ENCODE results near the gene VAC14.
A peak's percentile ranks its signal among the peaks of the same experiment; 100 is the strongest.

VAC14 gene

DNA sequence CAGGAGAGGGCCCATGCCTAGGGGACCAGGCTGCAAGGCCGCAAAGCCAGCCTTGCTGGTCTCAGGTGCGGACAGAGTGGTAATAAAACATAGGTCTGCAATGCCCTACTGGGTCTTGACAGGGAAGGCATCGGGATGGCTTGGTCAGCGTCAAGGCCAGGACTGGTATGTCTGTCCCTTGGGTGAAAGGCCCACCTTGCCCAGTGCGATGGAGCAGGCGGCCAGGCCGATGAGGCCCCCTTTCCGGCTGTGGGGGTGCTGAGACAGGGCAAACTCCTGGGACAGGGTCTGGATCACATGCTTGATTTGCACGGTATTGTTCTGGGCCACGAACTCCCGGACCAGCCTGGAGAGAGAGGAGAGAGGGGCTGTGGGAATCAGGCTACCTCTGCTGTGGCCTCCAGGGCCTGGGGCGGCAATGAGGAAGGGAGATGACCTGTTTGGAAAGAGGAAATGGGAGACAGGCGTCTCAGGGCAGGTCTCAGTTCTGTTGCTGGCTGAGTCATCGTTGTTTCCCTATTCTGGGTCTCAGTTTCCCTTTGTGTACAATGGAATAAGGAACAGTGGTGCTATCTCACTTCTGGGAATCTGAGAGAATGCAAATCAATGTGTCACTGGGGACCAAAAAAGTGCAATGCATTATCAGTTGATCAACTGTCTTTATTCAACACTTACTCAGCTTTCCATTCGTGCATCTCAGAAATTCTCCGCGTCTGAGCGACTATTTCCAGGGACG, 14.8 kb downstream of the VAC14 start:
- DNase-seq (ENCODE audit: low read depth in 2 of 2) = no peak

GRCh38 chr16:70784692-70785555, 16.0 kb downstream of the VAC14 start:
- no peak for DNase-seq (ENCODE audit: low read depth in 2 of 2)

DNA sequence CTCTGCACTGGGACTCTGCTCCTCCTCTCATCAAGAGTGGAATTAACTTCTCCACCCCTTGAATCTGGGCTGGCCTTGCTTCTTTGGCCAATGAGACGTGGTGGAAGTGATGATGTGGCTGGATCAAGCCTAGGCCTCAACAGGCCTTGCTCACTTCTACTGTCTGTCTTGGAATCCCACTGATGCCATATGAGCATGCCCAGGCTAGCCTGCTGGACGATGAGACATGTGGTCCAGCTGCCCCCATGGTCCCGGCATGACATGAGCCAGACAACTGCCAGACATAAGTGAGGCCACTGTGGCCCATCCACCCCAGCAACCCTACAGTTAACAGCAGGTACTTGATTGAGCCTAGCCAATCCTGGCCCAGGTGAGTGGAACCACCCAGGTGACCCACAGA, 18.7 kb downstream of the VAC14 start:
- no peak for DNase-seq (ENCODE audit: low read depth in 2 of 2)

- DNase-seq (ENCODE audit: low read depth in 2 of 2) = no peak
Measured at GRCh38 chr16:70781800-70782199, 19.2 kb downstream of the VAC14 start.

DNA sequence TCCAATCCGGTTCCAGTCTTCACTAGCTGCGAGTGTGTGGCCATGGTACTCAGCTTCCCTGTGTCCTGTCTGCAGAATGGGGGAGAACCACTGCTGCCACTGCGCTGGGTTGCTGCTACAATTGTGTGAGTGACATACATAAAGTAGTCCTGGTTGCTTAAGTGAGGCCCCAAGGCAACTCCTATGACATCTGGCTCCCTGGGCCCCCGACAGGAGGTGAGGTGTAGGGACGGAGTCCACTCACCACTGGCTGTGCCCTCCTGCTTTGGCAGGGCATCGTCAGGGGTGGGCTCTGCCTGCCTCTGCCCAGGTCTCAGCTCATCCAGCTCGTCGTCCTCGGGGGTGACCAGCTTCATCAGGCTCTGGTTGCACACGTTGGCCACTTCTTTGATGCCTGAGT, 20.4 kb downstream of the VAC14 start:
- DNase-seq (ENCODE audit: low read depth in 2 of 2) = no peak

DNA sequence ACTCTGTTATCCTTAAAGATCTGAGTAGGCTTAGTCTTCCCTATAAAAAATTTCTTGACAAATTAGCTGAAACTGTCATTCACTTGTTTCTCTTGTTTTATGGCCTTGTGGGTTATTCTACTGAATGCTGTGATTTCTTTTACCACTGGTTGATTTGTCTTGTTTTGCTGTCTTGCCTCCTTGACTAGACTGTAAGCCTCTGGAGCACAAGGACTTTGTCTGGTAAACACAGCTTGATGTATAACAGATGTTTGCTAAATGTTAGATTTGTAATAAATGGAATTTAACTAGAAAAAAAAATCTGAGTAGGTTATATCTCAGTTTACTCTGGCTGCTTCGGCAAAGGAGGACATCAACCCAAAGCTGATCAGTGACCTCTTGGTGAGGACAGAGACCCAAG, 21.6 kb downstream of the VAC14 start:
- no peak for DNase-seq (ENCODE audit: low read depth in 2 of 2)

- no peak for DNase-seq (ENCODE audit: low read depth in 2 of 2)
Measured at GRCh38 chr16:70778901-70779309, 22.1 kb downstream of the VAC14 start.

DNA sequence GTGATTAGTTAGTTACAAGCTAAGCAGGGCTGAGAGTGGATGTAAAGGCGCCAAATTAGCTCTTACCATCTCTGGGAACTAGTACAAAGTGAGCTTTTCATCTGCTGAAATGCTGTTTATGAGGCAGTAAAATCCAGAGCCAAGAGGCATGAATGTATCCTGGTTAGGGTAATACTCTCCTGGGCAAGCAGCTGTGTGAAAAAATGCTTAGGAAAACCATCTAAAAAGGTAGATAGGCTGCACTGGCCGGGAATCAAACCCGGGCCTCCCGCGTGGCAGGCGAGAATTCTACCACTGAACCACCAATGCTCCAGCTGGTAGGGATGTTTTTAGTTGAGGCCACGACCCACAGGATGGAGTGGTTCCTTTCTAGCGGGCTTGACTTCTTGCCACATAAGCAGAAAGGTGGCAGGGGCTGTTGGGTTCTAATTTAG, 23.0 kb downstream of the VAC14 start:
- DNase-seq (ENCODE audit: low read depth in 2 of 2) = no peak

DNA sequence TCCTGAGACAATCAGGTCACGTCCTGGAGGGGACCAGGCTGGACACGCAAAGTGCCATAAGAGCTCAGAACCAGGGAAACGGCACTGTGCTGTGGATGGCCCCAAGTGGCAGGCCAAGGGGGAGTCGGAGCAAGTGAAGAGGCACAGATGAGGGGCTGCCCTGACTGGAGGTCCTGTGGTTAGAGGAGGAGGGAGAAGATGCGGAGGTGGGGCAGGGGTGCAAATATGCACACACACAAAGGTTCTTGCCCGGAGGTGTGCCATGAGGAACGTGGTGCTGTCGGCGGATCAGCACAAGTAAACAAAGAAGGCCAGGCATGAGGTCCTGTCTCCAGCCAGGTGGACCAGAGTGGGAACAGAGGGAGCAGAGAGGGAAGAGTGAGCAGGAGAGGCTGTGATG, 23.5 kb downstream of the VAC14 start:
- no peak for DNase-seq (ENCODE audit: low read depth in 2 of 2)

DNA sequence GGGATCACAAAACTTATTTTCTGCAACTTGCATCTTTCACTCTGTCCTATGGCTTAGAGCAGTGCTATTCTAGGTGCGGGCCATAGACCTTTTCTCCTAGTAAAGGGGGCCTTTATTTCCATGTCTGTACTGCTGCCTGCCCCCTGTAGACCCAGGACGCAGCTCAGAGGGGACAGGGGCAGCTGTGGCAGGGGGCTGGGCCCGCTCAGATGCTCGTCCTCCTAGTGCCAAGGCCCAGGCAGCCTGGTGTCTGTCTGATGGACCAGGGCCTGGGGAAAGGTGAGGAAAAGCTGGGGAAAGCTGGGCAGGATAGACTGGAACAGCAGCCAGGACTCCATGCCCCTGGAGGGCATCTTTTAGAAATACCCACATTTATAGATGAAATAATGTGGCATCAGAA, 25.6 kb downstream of the VAC14 start:
- DNase-seq (ENCODE audit: low read depth in 2 of 2) = no peak

- DNase-seq (ENCODE audit: low read depth in 2 of 2) = no peak
Measured at GRCh38 chr16:70774261-70774660, 26.7 kb downstream of the VAC14 start.

DNA sequence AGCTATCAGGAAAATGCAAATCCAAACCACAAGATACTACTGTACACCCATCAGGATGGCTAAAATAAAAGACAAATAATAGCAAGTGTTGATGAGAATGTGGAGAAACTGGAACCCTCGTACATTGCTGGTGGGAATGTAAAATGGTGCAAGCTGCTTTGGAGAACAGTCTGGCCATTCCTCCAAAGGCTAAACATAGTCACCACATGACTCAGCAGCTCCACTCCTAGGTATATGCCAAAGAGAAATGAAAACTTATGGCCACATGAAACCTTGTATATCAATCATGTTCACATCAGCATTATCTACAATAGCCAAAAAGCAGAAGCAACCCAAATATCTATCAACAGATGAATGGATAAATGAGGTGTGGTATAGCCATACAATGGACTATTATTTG, 28.5 kb downstream of the VAC14 start:
- no peak for DNase-seq (ENCODE audit: low read depth in 2 of 2)

- DNase-seq (ENCODE audit: low read depth in 2 of 2) = peak; percentile 14
Measured at GRCh38 chr16:70770626-70771552, 30.1 kb downstream of the VAC14 start.

GRCh38 chr16:70770291-70770625, 30.7 kb downstream of the VAC14 start:
- DNase-seq (ENCODE audit: low read depth in 2 of 2) = no peak

DNA sequence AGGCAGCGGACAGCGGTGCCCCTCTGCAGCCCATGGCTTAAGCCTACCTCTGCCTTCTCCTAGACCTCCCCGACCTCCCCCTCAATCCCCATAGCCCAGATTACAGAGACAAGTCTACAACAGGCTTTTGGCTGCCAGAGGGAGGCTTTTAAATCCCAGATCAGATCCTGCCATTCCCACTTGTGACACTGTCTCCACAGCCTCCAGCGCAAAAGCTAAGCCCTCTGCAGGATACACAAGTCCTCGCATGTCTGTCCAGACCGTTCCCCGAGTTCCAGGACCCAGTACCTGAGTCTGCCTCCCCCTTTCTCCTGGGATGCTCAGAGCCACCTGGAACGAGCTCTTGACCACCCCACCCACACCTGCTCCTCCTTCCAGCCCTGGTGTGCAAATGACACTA, 31.2 kb downstream of the VAC14 start:
- no peak for DNase-seq (ENCODE audit: low read depth in 2 of 2)

DNA sequence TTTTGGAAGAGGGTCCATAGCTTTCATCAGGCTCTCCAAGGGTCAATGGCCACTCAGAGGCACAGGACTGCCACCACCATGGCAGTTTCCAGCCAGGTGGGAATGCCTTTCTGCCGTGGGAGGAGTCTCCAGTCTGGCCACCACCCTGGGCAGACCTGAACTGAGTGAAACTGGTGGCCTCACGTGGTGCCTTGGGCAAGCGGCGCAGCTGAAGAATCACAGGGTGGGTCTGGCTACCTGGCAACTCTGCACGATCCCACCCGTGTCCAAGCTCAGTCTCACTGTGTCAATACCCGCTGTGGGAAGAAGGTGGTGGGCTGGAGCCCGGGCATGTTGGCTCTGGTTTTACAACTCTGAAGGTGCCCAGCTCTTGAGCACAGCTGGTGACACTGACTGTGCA, 31.8 kb downstream of the VAC14 start:
- no peak for DNase-seq (ENCODE audit: low read depth in 2 of 2)

DNA sequence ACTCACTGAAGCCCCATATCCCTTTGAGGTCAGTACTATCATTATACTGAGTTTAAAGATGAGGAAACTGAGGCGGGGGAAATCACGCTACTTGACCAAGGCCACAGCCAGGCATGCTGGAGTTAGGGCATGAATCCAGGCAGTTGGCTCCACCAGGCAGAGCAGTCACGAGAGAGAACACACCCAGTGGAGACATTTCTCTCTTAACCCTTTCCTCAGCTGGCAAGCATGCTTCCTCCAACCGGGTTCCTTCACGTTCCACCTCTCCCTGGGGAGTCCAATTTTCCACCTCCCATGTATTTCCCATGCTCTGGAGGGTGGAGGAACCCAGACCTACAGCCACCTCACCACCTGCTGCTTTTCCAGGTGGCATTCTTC, 32.8 kb downstream of the VAC14 start:
- DNase-seq (ENCODE audit: low read depth in 2 of 2) = no peak

GRCh38 chr16:70767377-70768202, 33.4 kb downstream of the VAC14 start:
- DNase-seq (ENCODE audit: low read depth in 2 of 2) = no peak

- no peak for DNase-seq (ENCODE audit: low read depth in 2 of 2)
Measured at GRCh38 chr16:70766658-70767057, 34.3 kb downstream of the VAC14 start.

DNA sequence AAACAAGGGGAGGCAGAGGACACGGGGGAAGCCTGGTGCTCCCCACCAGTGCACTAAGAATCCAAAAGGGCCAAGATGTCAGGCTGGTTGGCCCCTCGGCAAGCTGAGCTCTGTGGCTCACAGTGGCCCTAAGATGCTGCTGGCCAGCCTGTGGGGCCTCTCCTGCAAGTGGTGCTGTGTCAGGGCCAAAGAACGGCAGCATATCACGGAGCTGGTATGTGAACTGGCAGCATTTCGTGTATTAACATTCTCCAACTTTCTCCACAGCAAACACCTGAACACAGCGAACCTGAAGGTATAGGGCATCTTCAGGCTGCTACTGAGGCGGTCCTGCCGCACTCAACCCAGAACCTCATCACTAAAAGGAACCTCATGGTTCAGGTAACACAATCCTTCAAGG, 34.8 kb downstream of the VAC14 start:
- DNase-seq (ENCODE audit: low read depth in 2 of 2) = no peak

DNA sequence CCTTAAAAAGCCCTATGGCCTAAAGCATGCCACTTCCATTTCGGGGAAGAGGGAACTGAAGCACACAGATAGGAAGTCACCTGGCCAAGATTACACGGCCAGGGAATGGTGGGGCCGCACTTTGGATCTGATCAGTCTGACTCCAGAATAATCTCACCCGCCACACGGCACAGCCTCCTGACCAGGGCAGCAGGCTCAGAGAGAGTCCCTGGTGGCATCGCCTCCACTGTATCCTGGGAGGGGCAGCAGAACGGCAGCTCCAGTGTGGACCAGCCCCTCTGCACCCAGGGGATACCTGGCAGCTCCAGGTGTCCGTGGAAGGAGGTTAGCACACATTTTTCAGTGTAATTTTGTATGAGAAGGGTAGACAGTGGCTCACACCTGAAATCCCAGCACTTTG, 35.5 kb downstream of the VAC14 start:
- DNase-seq (ENCODE audit: low read depth in 2 of 2) = no peak

Data from stimulated activated CD8-positive, alpha-beta memory T cell treated with anti-CD3 and anti-CD28 coated beads, Interleukin-2, amount 100 ng/mL, for 1 hour (primary cell).